IPS DF 4.7 (cell line): ENCODE results near the gene CACNA1G.

Experiments
- DNase-seq: peaks from one replicate; pipeline ENCODE4 v3.0.0-alpha.2; 2013; ENCODE audit warnings: low spot score; ENCODE audit errors: extremely low read depth

CACNA1G gene

DNA sequence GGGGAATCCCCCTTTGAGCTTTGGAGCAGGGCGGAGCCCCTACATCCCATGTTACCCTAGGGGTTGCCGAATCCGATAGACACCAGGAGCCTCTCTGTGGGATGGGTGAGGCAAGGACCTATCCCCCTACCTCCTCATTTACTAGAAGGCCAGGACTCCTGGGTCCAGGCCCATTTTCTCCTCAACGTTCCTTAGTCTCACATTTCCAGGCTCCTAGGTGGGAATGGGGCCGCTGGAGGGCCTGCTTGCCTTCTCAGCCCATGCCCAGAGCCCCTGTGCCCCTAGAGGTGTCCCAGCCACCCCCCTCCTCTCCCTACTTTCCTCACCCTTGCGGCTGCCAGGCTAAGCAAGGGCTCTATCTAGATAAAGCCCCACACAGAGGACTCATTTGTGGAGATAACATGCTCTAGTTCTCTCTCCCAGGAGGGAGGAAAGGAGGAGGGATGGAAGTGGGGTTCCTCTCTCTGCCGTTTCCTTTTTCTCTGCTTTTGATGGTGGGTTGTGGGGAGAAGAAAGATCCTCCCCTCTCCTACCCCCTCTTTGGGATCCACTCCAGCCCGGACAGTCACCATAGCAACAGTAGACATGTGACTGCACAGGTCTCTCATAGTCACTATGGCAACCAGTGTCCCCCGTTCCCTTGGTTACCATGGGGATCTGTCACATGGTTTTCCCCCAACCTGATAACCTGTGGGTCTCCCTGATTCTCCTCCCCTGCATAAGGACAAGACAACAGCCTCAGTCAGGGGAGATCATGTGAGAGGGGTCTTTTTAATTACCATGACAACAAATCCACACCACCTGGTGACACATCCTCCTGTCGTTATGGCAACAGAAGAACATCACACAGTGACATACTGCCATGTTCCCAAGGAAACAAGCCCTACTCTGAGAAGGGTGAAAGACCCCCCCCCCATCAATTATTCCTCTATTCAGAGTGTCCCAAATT lies 5.2 kb downstream of the CACNA1G start:
- no peak for DNase-seq

DNA sequence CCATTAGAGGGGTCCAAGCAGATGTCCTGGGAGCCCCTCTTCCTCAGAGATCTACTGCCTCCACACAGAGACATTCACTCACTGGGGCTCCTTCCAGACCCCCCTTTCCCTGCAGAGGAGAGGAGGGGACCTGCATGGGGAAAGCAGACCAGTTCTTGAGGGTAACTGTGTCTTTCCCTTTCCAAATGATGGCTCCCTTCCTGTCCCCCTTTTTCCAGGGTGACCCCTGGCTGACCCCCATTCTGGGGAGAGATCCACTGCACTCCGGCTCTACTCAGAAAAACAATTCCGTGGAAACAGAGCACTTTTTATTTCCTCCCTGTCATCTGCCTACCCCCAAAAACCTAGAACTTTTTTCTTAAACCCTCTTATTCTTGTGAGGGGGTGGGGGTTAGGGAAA lies 6.4 kb downstream of the CACNA1G start:
- DNase-seq = no peak

DNA sequence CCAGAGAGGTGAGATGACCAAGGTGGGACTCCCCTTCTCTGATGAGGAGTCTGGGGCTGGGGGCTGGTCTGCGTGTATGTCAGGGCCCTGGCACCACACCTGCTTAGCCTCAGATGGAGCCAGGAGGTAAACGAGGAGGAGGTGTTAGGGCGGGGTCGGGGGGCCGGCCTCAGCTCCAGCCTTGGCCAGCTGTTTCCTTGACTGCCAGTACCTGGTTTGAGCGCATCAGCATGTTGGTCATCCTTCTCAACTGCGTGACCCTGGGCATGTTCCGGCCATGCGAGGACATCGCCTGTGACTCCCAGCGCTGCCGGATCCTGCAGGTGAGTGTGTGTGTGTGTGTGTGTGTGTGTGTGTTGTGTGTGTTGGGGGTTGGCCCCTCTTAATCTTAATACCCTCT lies 8.1 kb downstream of the CACNA1G start:
- DNase-seq = no peak

DNA sequence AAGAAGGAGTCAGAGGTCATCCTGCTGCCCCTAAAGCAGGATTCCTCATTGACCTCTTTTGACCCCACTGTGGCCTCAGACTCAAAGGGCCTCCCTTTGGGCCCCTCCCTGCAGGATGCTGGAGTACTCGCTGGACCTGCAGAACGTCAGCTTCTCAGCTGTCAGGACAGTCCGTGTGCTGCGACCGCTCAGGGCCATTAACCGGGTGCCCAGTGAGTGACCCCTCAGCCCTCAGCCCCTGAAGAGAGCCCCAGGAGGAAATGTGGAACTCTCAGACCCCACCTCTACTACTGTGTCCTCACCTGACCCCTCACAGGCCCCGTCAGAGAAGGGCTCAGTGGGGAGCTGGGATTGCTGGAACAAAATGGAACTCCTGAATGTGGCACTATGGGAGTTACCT lies 9.1 kb downstream of the CACNA1G start:
- DNase-seq = no peak

DNA sequence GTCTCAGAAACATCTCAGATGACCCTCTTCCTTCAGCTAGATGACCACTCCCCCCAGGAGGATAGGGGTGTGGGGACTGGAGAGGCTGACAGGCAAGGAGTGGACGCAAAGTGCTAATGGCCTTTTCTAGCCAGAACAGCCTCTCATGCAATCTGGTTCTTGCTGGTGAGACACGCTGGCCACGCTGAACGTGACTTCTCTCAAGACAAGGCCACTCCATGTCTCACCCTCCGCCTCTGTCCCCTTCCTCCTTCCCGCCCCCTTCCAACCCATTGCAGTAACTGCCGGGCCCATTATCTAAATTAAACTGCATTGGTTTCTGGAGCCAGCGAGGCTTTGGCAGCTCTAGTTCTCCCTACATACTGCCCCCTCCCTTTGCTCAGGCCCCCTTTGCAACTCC lies 9.5 kb downstream of the CACNA1G start:
- DNase-seq = no peak

DNA sequence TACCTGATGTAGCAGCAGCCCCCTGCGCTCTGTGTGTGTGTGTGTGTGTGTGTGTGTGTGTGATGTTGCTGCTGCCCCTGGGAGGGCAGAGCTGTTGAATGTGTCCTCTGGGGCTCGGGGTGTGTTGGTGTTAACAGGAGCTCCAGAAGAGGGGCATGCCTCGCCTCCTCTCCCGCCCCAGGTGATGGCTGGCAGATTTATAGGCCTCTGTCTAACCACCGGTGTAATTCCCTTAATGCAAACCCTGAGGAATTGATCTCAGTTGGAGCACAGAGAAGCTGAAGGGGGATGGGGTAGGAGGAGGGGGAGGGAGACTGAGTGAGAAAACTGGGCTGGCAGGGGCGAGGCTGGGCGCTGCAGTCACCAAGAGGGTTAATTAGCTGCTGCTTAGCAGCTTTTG lies 10.0 kb downstream of the CACNA1G start:
- no peak for DNase-seq

DNA sequence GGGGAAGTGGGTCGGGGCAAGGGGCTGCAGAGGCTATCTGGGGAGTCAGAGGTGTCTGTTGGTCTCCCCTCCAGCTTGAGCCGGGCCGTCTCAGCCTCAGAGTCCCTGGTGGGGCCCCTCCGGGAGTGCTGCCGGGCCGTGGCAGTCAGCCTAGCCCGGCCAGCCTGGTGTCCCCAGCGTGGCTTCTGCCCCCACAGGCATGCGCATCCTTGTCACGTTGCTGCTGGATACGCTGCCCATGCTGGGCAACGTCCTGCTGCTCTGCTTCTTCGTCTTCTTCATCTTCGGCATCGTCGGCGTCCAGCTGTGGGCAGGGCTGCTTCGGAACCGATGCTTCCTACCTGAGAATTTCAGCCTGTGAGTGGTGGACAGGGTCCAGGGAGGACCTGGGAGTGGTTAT lies 11.2 kb downstream of the CACNA1G start:
- no peak for DNase-seq

DNA sequence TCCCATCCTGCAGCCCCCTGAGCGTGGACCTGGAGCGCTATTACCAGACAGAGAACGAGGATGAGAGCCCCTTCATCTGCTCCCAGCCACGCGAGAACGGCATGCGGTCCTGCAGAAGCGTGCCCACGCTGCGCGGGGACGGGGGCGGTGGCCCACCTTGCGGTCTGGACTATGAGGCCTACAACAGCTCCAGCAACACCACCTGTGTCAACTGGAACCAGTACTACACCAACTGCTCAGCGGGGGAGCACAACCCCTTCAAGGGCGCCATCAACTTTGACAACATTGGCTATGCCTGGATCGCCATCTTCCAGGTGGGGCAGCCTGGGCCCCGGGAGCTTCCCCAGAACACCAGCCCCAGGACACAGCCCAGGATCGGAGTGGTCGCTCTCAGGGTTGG lies 12.0 kb downstream of the CACNA1G start:
- DNase-seq = no peak

DNA sequence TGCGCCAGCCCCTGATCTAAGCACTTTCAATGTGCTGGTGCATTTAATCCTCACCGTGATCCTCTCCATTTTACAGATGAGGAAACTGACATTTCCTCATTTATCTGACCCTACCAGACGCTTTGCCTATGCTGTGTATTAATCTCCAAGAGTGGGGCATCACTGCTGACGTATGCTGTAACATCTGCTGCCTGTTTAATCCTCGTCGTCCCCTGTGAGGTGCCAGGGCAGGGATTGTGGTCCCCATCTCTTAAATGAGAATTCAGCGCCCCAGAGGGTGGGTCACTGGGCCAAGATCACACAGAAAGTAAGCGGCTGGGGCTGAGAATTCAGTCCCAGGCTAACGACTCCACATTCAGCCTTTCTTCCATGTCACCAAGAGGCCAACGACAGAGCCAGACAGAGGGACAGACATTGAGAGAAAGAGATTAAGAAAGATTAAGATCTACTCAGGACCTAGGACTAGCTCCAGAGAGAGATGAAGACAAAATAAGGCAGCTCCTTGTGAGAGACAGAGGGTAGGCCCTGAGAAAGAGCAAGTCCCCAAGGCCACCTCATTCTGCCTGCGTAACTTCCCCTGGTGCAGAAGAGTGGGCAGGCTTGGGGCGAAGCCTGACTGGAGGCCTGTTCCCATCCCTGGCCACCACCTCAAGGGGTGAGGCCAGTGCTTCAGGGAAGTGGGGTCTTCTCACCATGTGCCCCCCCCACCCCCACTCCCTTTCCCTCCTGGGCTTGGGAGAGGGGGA lies 13.5 kb downstream of the CACNA1G start:
- DNase-seq = no peak

DNA sequence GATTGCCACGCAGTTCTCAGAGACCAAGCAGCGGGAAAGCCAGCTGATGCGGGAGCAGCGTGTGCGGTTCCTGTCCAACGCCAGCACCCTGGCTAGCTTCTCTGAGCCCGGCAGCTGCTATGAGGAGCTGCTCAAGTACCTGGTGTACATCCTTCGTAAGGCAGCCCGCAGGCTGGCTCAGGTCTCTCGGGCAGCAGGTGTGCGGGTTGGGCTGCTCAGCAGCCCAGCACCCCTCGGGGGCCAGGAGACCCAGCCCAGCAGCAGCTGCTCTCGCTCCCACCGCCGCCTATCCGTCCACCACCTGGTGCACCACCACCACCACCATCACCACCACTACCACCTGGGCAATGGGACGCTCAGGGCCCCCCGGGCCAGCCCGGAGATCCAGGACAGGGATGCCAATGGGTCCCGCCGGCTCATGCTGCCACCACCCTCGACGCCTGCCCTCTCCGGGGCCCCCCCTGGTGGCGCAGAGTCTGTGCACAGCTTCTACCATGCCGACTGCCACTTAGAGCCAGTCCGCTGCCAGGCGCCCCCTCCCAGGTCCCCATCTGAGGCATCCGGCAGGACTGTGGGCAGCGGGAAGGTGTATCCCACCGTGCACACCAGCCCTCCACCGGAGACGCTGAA lies 15.2 kb downstream of the CACNA1G start:
- no peak for DNase-seq

DNA sequence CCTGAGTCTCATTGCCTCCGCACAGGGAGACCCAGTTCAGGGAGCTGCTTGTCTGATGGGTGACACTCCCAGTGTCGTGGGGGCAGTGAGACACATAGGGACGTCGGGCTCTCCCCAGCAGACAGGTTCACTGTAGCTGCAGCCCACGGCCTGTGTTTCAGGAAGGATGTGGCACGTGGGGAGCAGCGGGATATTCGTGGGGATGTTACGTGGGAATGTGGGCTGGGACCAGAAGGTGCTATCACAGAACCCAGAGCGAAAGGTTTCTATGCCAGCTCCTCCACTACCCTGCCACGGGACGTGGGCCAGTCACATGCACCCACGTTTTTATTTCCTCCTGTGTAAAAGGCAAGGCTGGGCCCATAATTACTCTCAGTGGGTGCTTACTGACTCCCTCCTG lies 16.3 kb downstream of the CACNA1G start:
- DNase-seq = no peak

DNA sequence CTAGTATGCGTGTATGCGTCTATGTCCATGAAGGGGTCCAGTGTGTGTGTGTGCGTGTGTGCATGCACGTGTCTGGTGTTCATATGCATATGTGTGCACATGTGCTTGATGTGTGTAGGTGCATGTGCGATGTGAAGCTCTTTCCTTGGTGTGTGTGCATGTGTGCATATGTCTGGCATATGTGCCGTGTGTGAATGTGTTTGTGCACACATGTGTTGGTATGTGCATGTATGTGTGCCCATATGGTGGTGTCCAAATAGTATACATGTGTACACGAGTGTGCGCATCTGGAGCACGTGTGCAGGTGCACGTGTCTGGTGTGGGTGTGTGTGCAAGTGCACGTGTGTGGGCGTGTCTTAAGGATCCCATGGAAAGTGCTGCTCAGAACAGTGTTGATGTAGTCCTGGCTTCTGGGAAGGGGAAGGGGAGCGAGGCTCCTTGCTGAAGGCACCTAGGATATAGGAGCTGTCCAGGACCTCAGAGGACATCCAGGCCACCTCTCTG lies 17.0 kb downstream of the CACNA1G start:
- DNase-seq = no peak

DNA sequence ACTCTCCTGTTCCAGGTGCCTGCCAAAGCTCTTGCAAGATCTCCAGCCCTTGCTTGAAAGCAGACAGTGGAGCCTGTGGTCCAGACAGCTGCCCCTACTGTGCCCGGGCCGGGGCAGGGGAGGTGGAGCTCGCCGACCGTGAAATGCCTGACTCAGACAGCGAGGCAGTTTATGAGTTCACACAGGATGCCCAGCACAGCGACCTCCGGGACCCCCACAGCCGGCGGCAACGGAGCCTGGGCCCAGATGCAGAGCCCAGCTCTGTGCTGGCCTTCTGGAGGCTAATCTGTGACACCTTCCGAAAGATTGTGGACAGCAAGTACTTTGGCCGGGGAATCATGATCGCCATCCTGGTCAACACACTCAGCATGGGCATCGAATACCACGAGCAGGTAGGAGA lies 17.7 kb downstream of the CACNA1G start:
- no peak for DNase-seq

DNA sequence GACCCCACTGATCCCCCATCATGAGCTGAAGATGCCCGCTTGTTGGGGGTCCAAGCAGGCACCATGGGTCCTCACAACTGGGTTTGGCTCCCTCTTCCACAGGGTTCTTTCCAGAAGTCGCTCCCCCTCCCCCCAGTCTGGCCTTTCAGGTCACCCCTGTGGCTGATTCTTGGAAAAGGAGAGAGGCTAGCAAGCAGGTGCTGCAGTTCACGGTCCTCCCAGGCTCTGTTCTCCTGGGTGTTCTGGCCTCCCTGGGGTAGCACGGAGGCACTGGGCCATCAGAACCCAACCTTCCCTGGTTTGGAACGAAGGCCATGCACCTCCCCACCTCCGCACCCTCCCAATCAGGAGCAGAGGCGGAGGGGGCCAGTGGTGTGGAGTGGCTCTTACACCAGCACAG lies 18.9 kb downstream of the CACNA1G start:
- DNase-seq = no peak

DNA sequence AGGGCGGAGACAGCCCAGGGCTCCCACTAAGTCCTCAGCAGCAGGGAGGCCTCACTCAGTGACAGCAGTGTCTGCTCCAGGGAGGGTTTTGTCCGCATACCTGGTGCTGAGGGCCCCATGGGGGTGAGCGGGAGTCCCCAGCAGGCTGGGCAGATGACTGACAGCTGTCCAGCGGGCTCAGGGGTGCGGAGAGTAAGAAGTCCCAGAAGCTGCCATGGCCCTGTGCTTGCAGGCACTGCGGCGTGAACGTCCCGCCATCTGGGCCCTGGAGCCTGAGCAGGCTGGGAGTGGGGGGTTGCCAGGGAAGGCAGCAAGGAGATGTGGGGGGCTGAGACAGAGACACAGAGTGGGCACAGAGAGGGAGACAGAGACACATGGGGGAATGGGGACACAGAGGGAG lies 20.1 kb downstream of the CACNA1G start:
- DNase-seq = no peak

DNA sequence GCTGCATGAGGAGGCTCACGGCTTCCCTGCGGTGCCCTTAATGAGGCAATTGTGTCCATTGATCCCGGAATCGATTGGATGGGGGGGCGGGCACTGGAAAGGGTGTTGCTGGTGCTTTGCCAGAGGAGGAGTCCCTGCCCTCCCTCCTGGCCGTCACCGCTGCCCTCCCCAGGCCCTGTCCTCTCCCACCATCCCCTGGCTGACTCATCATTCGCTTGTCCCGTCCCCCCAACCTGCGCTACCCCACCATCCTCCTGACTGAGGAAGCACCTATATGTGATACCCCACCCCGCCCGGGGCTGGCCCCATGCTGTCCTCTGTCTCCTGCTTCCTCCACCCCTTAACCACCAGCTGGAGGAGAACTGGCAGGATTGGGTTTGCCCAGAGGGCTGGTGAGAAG lies 20.8 kb downstream of the CACNA1G start:
- DNase-seq = no peak

DNA sequence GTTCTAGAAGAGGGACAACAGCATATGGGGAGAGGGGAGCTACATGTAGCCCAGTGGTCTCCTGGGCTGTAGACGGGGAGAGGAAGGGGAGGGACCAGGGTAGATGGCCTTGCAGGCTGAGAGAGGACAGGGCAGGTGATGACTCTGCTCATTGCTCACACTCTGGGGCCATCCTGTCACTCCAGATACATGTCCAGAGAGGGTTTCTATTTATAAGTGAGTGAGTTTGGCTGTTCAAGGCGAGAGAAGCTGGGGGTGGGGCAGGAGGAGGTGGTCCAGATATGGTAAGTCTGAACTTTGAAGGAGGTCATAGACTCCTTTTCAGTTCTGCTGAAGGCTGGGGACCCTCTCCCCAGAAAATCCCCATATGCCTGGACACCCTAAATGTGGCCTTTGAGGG lies 22.2 kb downstream of the CACNA1G start:
- no peak for DNase-seq

DNA sequence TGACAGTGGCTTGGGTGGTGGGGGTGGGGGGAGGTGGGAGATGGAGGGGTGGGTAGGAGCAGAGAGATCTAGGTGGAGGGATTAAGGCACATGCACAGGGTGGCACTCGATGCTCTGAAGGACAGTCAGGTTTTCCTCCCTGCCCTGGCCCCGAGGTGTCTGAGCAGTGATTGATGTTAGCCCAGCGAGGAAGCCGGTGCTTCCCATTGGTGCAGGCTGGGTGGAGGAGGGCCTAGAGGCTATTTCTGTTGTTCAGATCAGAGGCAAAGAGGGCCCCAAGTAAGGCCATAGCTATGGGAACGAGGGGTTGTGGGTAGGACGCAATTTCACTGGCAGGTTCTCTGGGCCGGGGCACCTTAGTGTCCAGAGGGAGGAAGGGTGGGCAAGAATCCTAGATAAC lies 23.1 kb downstream of the CACNA1G start:
- no peak for DNase-seq

DNA sequence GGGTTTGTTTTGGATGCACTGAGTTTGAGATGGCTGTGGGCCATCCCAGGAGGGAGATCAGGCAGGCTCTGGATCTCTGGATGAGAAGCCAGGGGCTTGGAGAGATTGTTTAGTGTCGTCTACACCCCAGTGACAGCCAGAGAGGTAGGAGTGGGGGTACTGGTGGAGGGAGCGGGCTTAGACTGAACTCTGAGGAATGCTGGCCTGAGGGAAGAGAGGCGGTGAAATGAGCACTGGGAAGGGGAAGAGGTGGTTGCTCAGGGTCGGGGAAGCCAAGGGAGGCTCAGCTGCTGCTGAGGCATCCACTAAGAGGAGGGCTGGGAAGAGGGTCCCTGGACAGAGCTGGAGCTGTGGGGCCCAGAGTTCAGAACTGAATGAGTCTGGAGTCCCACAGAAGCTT lies 23.6 kb downstream of the CACNA1G start:
- DNase-seq = no peak

DNA sequence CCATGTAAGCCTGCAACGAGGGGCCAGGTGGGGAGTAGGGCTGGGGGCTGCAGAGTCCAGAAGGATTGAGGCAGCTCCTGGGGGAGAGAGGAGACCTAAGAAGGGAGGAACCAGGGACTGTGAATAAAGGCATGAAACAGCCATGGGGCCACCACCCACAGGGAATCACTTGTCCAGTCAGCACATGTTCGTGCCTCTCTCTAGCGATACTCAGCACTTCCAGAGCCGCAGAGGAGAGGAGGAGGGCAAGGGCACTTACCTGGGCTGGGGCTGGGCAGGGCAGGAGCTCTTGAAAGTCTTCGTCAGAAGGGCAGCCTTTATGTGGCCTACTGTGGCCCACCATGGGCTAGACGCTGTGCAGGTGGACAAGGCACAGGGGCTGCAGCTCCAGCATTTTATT lies 24.2 kb downstream of the CACNA1G start:
- no peak for DNase-seq

DNA sequence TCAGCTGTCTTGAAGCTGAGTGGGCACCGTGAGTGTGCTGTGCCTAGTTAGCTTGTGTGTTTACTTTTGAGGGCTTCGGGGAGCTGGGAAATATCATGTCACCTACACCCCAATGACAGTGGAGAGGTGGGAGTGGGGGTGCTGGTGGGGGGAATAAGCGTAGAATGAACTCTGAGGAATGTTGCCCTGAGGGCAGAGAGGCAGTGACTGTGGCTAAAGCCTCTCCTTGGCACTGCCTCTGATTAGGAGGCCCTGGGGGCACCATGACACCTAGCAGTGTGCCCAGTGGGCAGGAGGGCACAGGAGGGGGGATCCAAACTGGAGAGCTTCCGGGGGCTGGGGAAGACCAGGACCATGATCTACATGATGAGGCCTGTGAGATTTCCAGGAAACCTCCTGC lies 24.8 kb downstream of the CACNA1G start:
- no peak for DNase-seq

DNA sequence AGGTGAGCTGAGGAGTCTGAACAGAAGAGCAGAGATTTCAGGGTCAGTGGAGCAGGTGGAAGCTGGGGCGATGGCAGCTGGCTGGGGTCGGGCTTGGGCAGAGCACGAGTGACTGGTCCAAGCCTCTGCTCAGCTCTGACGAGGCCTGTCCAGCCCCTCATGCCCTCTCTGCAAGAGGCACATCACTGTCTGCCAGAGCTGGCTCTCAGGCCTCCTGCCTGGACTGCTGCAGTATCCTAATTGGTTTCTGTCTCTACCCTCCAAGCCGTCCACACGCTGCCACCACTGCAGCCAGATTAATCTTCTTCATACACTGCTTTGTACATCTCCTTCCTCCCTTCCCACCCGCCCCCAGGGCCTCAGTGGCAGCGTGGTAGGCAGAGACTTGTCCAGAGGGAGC lies 25.4 kb downstream of the CACNA1G start:
- DNase-seq = no peak
